Thoracic aorta endothelial cell (primary cell): ENCODE results near the gene TAS1R3. TPM values are rescaled to one million over a fixed set of nuclear protein-coding genes. Genes with fewer than 3 reads are reported as not detected.

Source experiments
- small RNA-seq: library from RNA; depleted of rRNA; stranded (forward); fragments of <200 nt; gene quantifications from one replicate; pipeline ENCODE3, GENCODE V24; 2012
- total RNA-seq: library from RNA; depleted of rRNA; stranded (reverse); fragments of >200 nt; gene quantifications from 2 replicates; pipeline ENCODE4 v1.2.3, GENCODE V29; 2012

Gene TAS1R3
- total RNA-seq = 0.13 and 0.22 TPM in 2 replicates

DNA sequence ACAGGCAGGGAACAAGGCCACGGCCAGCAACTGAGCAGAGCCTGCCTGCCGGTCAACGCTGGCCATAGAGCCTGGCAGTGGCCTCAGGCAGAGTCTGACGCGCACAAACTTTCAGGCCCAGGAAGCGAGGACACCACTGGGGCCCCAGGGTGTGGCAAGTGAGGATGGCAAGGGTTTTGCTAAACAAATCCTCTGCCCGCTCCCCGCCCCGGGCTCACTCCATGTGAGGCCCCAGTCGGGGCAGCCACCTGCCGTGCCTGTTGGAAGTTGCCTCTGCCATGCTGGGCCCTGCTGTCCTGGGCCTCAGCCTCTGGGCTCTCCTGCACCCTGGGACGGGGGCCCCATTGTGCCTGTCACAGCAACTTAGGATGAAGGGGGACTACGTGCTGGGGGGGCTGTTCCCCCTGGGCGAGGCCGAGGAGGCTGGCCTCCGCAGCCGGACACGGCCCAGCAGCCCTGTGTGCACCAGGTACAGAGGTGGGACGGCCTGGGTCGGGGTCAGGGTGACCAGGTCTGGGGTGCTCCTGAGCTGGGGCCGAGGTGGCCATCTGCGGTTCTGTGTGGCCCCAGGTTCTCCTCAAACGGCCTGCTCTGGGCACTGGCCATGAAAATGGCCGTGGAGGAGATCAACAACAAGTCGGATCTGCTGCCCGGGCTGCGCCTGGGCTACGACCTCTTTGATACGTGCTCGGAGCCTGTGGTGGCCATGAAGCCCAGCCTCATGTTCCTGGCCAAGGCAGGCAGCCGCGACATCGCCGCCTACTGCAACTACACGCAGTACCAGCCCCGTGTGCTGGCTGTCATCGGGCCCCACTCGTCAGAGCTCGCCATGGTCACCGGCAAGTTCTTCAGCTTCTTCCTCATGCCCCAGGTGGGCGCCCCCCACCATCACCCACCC is at the start of gene TAS1R3:
Gene TAS1R3 (plus strand): TSS at position 213 of the 898 bp plus-strand sequence. CDS start 66 bp downstream, at position 279.

DNA sequence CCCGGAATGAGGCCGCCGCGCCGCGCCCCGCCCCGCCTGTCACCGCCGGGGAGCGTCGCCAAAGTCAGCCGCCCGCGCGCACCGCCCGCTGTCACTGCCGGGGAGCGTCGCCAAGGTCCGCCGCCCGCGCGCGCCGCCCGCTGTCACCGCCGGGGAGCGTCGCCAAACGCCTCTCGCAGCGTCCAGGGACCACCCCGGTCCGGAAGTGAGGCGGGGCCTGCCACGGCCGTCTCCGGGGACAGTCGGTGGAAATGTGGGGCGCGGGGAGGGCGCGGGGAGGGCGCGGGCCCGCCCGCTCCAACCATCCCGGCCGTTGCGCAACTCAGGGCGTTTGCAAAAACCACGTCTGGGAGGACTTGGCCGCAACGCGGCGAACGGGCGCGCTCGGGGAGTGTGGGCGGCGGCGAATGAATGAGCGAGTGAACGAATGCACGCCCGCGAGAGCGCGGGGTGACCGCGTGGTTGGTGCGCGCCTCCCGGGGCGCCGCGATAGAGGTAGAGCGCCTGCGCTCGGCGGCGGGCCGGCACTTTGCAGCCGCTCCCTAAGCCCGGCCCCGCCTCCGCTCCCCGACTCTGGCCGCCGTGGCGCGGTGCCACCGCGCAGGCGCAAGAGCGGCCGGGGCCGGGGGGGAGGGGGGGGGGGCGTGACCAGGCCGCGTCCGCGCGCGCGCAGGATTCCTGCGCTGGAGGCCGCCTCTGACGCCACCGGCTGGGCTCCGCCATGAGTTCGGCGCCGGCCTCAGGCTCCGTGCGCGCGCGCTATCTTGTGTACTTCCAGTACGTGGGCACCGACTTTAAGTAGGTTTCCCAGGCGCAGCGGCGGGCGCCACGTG is 22.9 kb upstream of the TAS1R3 start, which contains the start of the genes ACAP3 and PUSL1:
Gene ACAP3 (minus strand): TSS at position 8 of the 833 bp plus-strand sequence. CDS start 115 bp downstream, outside the sequence.
Gene PUSL1 (plus strand): TSS at position 675 of the 833 bp plus-strand sequence. CDS start 47 bp downstream, at position 722.

DNA sequence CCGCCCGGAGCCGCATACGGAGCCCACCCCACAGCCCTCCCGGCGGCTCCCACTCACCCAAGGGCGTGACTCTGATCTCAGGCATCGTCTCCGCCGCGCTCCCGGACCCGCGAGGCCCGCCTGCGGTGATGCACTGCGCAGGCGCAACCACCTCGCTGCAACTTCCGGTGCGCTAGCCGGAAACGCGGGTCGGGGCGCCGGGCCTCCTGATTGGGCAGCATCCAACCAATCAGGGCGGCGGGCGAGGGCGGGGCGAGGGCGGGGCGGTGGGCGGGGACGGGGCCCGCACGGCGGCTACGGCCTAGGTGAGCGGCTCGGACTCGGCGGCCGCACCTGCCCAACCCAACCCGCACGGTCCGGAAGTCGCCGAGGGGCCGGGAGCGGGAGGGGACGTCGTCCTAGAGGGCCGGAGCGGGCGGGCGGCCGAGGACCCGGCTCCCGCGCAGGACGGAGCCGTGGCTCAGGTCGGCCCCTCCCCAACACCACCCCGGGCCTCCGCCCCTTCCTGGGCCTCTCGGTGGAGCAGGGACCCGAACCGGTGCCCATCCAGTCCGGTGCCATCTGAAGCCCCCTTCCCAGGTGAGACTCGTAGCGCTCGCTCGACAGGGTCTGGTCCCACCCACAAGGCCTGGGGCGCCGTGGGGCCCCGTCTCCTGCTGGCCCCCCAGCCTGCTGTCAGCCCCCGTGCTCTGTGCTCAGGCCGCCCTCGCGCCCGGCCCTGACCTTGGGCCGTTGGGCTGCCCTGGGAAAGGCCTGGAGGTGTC is 6.4 kb upstream of the TAS1R3 start, which contains the start of the genes CPTP and INTS11:
Gene CPTP (plus strand): TSS at position 279 of the 764 bp plus-strand sequence. CDS start 2,109 bp downstream, outside the sequence.
Gene INTS11 (minus strand): TSS at position 137 of the 764 bp plus-strand sequence. CDS start 52 bp downstream, at position 85.

DNA sequence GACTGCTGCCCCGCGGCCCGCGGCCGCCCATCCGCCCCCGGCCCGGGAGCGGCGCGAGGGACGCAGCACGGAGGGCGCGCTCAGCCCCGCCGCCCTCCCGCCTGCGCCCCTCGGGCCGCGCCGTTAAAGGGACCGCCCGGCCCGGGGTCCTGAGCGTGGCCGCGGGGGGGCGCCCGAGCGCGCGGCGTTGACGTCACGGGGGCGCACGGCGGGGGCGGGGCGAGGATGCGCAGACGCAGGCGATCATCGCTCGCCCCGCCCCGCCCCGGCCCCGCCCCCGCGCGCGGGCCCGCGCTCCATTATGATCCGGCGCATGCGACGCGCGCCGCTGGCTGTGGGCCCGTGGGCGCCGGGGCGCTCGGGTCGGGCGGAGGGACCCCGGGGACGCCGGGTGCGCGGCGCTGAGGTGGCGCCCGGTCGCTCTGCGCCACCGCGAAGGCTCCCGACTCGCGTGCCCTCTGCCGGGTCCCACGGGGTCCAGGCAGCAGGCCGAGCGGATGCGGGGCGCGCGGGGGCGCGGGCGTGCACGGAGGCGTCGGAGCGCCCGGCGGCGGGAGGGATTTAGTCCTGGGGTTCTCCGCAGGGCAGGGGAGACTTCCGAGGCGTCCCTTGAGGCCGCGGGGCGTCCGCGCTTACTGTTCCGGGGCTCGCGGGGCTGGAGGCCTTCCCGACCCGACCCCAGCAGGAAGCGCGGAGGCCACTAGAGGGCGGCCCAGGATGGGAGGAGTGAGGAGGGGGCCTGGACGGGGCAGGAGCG is 18.4 kb downstream of the TAS1R3 start, which contains the start of gene DVL1:
Gene DVL1 (minus strand): TSS at position 163 of the 757 bp plus-strand sequence. CDS start 353 bp downstream, outside the sequence.

DNA sequence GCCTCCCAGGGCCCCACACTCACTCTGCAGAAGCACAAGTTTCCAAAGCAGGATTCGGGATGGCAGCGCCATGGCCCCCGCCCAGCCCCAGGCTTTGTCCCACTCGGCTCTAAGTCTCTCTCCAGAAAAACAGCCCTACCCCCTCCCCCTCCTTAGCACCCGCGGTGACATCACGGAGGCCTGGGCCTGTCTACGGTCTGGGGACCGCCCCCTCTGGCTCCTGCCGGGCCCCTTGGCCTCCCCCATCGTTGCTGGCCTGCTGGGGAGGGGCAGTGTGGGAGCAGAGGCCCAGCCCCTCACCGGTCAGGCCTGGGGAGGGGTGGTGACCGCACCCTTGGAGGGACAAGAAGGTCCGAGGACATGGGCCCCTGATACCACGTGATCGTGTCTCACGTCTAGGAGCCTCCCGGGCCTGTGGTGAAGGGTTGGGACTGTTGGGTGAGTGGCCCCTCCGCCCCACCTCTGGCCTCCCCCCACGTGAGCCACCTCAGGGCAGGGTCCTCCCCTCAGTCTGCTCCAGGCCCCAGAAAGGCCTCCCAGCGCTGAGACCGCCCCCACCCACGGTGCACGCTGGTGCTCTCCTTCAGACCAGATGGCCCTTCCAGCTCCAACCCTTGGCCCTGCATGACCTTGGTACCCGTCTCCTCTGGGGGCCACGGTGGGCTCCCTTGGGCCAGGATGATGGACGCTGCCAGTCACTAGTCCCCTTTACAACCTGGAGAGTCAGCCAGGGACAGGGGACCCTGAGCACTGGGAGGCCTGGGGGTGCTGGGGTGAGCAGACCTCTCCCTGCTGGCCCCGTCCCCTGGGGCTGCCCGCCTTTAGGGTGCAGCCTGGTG is 27.6 kb downstream of the TAS1R3 start, which contains the start of gene MXRA8:
Gene MXRA8 (minus strand): TSS at position 123 of the 839 bp plus-strand sequence. CDS start 51 bp downstream, at position 72.

DNA sequence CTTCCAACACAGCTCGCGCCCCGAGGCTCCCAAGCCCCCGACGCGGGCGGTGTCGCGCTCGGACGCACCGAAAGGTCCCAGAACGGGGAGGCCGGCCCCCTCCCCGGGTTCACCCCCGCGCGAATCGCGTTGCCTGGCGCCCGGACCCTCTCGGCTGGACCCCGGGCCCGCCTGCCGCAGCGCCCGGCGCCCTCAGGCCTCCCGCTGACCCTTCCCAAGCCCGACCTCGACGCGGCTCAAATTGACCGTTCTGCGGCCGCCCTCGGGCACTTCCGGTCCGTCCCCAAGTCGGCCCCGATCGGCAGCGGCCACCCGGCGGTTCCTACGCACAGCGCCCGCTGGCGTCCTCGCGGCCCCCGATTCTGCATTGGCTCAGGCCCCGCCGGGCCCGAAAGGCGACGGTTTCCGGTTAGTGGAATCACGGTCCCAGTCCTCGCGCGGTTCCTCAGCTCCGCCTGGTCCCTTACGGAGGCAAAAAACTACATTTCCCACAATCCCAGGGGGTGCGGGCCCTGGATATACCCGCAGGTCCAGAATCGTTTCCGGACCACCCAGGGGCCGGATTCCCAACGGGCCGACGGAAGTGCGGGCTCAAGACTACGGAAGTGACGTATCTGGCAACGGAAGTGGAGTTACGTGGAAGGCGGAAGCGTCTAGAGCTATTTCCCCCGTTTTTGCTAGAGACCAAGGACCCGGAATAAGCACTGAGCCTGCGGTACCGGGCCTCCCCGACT is 44.0 kb downstream of the TAS1R3 start, which contains the start of gene AURKAIP1:
Gene AURKAIP1 (minus strand): TSS at position 279 of the 734 bp plus-strand sequence. CDS start 451 bp downstream, outside the sequence.

Small RNA genes within 50 kb of the gene (small RNA-seq; reads per million reads assigned to genes)
- gene MIR6726 = not detected

Other genes starting within 250 kb of the TAS1R3 start
- 8.6 and 11.8 TPM in 2 replicates for gene C1orf159, start 215.2 kb upstream of the TAS1R3 start, total RNA-seq
- gene TTLL10, start 157.4 kb upstream of the TAS1R3 start, total RNA-seq = not detected in 2 replicates
- not detected in 2 replicates for gene TNFRSF18, start 124.7 kb upstream of the TAS1R3 start, total RNA-seq
- gene TNFRSF4, start 117.1 kb upstream of the TAS1R3 start, total RNA-seq = 0.57 and 0.93 TPM in 2 replicates
- gene SDF4, start 99.3 kb upstream of the TAS1R3 start, total RNA-seq = 91.1 and 105 TPM in 2 replicates
- 20.5 and 27.3 TPM in 2 replicates for gene B3GALT6, start 99.0 kb upstream of the TAS1R3 start, total RNA-seq
- 1.1 TPM in 1 of 2 replicates, not detected in the other for gene C1QTNF12, start 84.6 kb upstream of the TAS1R3 start, total RNA-seq
- 50.0 and 53.1 TPM in 2 replicates for gene UBE2J2, start 57.4 kb upstream of the TAS1R3 start, total RNA-seq
- 0.66 and 0.93 TPM in 2 replicates for gene SCNN1D, start 50.8 kb upstream of the TAS1R3 start, total RNA-seq
- 19.7 and 22.7 TPM in 2 replicates for gene ACAP3, start 23.4 kb upstream of the TAS1R3 start, total RNA-seq
- gene PUSL1, start 22.7 kb upstream of the TAS1R3 start, total RNA-seq = 21.0 and 22.9 TPM in 2 replicates
- 64.1 and 71.4 TPM in 2 replicates for gene INTS11, start 6.6 kb upstream of the TAS1R3 start, total RNA-seq
- gene CPTP, start 6.5 kb upstream of the TAS1R3 start, total RNA-seq = 15.6 and 21.5 TPM in 2 replicates
- gene DVL1, start 18.1 kb downstream of the TAS1R3 start, total RNA-seq = 28.9 and 38.4 TPM in 2 replicates
- gene MXRA8, start 27.3 kb downstream of the TAS1R3 start, total RNA-seq = 0.80 and 1.2 TPM in 2 replicates
- 94.9 and 99.4 TPM in 2 replicates for gene AURKAIP1, start 43.9 kb downstream of the TAS1R3 start, total RNA-seq
- 140 and 162 TPM in 2 replicates for gene CCNL2, start 68.1 kb downstream of the TAS1R3 start, total RNA-seq
- 100 and 116 TPM in 2 replicates for gene MRPL20, start 76.0 kb downstream of the TAS1R3 start, total RNA-seq
- gene ANKRD65, start 90.0 kb downstream of the TAS1R3 start, total RNA-seq = 0.07 and 0.13 TPM in 2 replicates
- 1.3 and 2.9 TPM in 2 replicates for gene VWA1, start 104.4 kb downstream of the TAS1R3 start, total RNA-seq
- gene ATAD3C, start 118.4 kb downstream of the TAS1R3 start, total RNA-seq = not detected in 2 replicates
- gene ATAD3B, start 140.5 kb downstream of the TAS1R3 start, total RNA-seq = 33.0 and 38.4 TPM in 2 replicates
- gene ATAD3A, start 180.9 kb downstream of the TAS1R3 start, total RNA-seq = 46.1 TPM in 2 replicates
- gene TMEM240, start 209.3 kb downstream of the TAS1R3 start, total RNA-seq = 3.5 and 4.0 TPM in 2 replicates
- gene SSU72, start 243.6 kb downstream of the TAS1R3 start, total RNA-seq = 84.0 and 84.4 TPM in 2 replicates